ENCODE results near the gene TMEM201.

The TMEM201 gene

GRCh38 chr1:9580942-9581341 lies 7.8 kb upstream of the TMEM201 start:
- no peak for DNase-seq (ENCODE audit: low read depth)
- H3K4me3 ChIP-seq (ENCODE audit: low read depth, low read length), result no peak overlapping the region
- TF ChIP-seq CTCF (conservative IDR thresholded peaks at IDR 0.05; ENCODE audit: low read depth, low read length), result no peak

GRCh38 chr1:9586147-9586766 lies 2.5 kb upstream of the TMEM201 start:
- TF ChIP-seq CTCF (conservative IDR thresholded peaks at IDR 0.05; ENCODE audit: low read depth, low read length), result no peak
- no peak for DNase-seq (ENCODE audit: low read depth)
- no peak overlapping the region for H3K4me3 ChIP-seq (ENCODE audit: low read depth, low read length)

GRCh38 chr1:9589144-9589718 lies 520 bp downstream of the TMEM201 start:
- peak; percentile 44 for DNase-seq (ENCODE audit: low read depth)
- peak overlapping the region; percentile 62 for H3K4me3 ChIP-seq (ENCODE audit: low read depth, low read length)
- no peak for TF ChIP-seq CTCF (conservative IDR thresholded peaks at IDR 0.05; ENCODE audit: low read depth, low read length)

GRCh38 chr1:9589719-9590157 lies 1.0 kb downstream of the TMEM201 start:
- no peak for DNase-seq (ENCODE audit: low read depth)

GRCh38 chr1:9590201-9590600 lies 1.5 kb downstream of the TMEM201 start:
- H3K4me3 ChIP-seq (ENCODE audit: low read depth, low read length), result no peak overlapping the region
- DNase-seq (ENCODE audit: low read depth), result no peak
- TF ChIP-seq CTCF (conservative IDR thresholded peaks at IDR 0.05; ENCODE audit: low read depth, low read length), result no peak

More at GRCh38 chr1:9589719-9590157, 1.0 kb downstream of the TMEM201 start:
- TF ChIP-seq CTCF (conservative IDR thresholded peaks at IDR 0.05; ENCODE audit: low read depth, low read length), result no peak
- peak overlapping the region; percentile 62 for H3K4me3 ChIP-seq (ENCODE audit: low read depth, low read length)

- TF ChIP-seq CTCF (conservative IDR thresholded peaks at IDR 0.05; ENCODE audit: low read depth, low read length), result no peak
- H3K4me3 ChIP-seq (ENCODE audit: low read depth, low read length), result no peak overlapping the region
- no peak for DNase-seq (ENCODE audit: low read depth)
These were observed 2.4 kb downstream of the TMEM201 start for GRCh38 chr1:9590945-9591668.
